Measurements from ENCODE around the gene RNF19B.
A peak's percentile ranks its signal among the peaks of the same experiment; 100 is the strongest.
"Not testable (repeated sequence)": the region's sequence is repeated elsewhere in the genome, so short reads cannot be mapped to it uniquely, and the experiment has no call there.

Gene RNF19B

DNA sequence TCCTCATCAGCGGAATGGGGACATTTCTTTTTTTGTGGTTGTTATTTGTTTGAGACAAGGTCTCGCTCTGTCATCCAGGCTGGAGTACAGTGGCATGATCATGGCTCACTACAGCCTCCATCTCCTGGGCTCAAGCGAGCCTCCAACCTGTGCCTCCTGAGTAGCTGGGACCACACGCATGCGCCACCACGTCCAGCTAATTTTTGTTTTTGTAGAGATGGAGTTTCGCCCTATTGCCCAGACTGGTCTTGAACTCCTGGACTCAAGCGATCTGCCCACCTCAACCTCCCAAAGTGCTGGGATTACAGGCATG, 28.7 kb upstream of the RNF19B start:
- DNase-seq: not testable (repeated sequence)

DNA sequence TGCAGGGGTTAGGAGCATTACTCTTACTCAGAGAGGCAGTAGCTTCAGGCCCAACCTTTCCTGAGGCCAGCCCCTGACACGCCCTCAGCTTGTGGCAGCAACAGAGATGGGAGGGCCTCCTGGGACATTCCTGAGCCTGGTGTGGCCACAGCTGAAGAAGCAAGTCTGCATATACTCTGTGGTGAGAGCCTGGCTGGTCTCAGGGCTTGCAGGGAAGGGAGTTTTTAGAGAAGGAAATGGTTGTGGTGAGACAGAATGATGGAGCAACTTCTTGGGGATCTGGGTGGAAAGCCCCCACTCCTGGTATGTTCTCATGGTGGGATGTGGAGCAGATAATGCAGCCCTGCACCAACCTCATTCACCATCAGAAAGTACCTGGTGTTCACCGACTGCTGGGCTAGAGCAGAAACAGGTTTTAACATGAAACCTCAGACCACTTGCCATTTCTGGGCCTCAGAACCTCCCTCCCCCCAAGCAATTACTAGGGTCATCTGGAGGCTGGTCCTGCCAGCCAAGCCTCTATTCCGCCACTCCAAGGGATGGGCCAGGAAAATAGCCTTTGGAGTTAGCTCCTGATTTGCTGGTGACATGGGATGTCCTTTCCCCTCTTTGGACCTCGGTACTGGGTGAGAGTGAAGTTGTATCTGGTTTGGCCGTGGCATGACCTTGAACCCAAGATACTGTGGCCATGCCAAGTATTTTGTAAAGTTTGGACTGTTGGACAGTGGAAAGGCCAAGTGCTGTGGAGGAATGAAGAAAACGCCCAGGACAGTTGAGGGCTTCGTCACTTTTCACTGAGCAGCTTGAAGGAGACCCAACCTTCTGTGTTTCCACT, 28.1 kb upstream of the RNF19B start:
- DNase-seq: peak in 18 of 56 donors; percentile 12 to 54 (median 32)

DNA sequence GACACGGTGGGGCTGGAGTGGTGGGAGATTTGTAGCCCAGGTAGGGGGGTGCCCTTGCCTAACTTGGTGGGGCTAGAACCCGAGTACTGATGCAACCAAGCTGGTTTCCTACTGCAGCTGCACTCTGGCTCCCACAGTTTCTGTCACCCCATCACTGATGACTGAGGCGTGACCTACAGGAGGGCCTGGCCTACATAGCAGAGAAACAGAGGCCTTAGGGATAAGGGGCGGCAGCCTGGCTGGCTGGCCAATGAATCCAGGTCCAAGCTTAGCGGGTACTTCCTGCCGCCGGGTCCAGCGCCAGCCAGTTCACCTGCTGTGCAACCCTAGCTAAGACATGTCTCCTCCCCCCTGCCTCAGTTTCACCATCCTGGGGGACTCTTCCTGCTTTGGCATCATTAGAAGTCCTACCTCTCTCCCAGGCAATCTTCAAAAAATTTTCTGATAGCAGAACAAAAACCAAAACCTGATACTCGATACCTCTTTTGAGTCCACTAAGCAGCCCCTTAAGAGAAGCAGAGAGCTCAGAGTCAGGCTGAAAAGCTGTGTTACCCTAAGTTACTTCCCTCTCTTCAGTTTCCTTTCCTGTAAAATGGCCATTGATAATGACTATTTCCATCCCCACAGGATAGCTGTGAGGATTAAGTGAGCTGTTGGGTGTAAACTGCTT, 27.3 kb upstream of the RNF19B start:
- DNase-seq: no peak

DNA sequence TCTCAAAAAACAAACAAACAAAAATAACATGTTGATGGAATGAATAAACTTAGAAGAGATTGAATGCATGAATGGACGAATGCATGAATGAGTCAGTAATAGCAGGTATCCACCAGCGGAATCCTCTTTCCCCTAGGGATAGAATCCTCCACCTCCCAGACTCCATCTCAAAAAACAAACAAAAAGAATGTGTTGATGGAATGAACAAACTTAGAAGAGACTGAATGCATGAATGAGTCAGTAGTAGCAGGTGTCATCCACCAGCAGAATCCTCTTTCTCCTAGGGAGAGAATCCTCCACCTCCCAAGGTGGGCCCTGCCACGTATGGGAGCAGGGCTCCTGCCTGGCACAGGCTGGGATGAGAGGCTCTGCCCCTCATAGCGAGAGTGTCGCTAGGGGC, 26.8 kb upstream of the RNF19B start:
- no peak for DNase-seq

DNA sequence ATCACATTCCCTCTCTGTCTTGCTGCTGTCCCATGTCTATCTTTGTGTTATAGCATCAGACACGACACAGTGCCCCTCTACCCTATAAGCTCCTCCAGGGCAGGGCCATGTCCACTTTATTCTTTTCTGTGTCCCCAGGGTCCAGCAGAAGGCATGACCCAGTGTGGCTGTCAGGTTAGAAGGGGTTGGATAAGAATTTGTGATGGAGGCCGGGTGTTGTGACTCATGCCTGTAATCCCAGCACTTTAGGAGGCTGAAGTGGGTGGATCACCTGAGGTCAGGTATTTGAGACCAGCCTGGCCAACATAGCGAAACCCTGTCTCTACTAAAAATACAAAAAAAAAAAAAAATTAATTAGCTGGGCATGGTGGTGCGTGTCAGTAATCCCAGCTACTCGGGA, 26.3 kb upstream of the RNF19B start:
- DNase-seq: no peak

DNA sequence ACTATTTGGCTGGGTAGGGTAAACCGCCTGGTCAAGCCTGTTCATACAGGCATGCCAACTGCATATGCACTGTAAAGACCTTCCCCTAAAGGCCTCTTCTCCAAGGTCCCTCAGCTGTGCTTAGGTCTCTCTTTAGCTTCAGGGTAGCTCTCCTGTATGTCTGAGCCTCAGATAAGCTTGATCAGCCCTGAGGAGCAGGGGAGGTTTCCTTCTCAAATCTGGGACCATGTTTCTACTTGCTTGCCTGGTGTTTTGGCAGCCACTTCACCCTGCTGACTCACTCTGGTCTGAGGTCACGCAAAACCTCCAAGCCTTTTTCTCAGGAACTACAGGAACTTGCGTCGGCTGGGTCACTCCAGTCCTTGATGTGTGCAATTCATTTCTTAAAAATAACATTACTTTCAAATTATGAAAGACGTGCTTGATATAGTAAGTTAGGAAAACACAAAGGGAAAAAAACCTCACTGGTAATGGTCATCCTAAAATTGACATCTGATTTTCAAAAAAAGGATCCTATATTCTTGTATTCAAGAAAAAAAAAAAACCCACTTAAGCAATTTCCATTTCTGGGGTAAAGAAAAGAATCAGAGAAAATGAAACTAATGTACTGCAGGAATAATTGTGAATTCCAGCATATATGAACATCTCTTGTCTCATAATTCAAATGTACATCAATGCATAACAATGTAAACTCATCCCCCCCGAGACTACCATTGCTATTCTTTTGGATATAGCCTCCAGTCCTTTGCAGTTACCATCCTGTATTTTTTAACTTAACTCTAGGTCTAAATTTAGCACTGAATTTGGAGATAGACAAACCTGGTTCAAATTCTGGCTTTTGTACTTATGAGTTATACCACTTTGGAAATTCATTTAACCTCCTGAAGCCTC, 24.8 kb upstream of the RNF19B start:
- DNase-seq: peak in 6 of 56 donors; percentile 14 to 25 (median 20)

DNA sequence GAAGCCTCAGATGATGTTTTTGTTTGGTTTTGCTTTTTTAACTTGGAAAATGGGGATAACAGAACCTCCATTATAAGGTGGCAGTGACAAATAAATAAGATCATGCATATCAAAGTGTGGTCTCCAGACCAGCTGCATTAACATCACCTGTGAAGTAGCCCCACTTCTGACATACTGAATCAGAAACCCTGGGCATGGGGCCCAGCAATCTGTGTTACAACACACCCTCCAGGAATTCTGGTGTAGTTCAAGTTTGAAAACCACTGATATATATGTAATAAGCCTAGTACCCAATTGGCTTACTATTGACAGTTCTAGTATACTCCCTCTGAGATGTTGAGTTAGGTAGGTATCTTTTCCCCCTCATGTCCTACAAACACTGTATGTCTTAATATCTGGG, 24.1 kb upstream of the RNF19B start:
- no peak for DNase-seq

DNA sequence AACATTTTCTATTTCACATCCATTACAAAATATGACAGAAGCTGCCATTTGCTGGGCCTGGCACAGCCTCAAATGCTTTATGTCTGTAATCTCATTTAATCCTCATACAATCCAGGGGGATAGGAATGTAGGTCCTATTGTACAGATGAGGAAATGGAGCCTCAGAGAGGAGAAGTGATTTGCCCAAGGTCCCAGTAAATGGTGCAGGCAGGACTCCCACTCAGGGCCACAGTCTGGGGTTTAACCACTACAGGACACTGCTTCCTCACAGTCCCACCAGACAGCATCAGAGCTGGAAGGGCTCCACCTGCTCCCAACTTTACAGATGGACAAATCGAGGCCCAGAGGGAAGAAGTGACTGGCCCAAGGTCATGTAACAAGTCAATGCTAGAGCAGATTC, 20.6 kb upstream of the RNF19B start:
- no peak for DNase-seq

DNA sequence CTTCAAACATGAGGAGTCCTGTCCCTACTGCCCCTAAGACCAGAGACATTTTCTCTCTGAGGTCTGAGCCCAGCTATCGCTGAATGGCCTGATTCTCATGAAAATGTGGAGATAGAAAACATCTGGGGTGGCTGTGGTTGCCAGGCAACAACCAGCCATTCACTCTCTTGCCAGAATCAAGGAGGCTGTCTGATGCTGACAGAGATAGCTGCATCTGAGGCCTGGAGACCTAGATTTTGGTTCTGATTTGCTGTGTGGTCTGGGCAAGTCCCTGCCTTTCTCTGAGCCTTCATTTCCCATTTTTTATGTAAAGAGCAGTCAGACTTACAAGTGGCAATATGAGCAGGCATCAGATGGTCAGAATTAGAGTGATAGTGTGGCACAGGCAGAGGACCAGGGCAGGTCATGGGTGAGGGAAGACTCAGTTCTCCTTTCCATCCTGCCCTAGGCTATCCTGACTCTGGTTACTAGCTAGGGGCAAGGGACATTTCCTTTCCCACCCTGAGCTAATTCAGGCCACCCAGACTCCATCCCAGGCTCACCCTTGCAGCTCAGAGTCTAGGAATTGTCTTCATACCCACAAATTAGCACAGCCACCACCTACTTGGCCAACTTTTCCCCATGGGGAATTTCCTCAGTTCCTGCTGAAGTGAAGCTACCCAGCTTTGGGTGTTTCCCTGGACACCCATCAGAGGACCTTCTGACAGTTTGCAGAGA, 20.0 kb upstream of the RNF19B start:
- peak in 19 of 56 donors; percentile 11 to 70 (median 36) for DNase-seq

DNA sequence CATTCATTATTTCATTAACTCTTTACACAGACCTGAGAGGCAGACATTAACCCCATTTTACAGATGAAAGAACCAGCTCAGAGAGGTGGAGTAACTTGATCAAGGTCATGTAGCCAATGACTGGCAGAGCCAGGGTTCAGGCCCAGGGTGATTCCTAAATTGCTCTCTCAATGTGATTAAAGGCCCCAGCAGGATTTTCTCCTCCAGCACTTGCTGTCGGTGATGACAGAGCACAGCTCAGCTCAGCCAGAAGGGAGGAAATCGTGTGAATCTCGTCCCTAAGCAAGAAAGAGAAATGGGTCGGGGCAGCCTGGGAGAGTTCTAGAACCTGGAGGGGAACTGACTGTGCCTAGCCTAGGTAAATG, 19.5 kb upstream of the RNF19B start:
- peak in 1 of 56 donors; percentile 46 for DNase-seq

DNA sequence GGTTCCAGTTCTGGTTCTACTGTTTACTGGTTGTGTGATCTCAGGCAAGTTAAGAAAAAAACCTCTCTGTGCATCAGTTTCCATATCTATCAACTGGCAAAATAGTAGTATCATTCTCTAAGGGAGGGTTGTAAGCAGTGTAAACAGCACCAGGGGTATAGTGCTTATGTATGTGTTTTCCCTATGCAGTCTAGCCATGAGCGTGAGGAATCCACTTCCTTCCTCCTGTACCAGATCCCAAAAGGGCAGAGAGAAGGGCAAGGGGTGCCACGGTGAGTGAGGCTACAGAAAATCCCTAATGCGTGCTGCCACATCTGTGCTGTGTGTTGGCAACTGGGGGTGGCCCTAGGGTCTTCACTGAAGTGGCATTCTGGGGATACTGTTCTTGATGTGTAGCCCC, 18.4 kb upstream of the RNF19B start:
- no peak for DNase-seq

DNA sequence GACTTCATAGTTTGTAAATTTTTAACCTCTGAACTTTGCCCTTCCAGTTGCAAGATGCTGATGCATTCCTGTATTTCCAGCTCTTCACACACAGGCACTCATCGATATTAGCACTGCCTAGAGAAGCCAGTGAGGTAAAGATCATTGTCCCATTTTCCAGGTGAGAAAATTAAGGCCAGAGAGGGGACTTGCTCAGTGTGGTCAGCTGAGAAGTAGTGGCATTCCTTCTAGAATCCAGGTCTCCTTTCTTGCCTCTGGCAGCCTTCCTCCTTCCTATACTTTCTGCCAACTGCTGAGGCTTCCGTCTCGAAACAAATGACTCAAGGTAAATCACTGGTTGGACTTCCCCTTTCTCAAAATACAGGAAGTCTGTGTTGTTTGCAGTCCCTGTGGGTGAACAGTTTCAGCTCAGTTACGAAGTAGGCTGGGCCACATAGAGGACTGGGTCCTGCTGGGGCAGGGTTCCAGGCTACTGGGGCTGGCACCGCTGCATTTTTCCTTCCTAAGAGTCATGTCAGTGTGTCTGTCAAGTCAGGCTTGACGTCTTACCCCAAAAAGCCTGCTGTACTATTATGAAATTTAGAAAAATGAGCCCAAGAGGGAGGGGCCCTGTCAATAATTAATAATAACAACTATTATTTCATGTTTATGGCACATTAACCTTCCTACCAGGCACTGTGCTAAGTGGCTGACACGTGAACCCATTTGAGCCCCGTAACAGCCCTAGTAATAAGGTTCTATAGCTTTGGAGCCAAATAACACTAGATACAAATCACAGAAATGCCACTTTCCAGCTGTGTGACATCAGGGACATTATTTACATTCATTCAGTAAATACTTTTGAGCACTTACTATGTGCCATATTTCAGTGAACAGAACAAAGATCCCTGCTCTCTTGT, 16.6 kb upstream of the RNF19B start:
- DNase-seq: peak in 7 of 56 donors; percentile 9 to 38 (median 19)

DNA sequence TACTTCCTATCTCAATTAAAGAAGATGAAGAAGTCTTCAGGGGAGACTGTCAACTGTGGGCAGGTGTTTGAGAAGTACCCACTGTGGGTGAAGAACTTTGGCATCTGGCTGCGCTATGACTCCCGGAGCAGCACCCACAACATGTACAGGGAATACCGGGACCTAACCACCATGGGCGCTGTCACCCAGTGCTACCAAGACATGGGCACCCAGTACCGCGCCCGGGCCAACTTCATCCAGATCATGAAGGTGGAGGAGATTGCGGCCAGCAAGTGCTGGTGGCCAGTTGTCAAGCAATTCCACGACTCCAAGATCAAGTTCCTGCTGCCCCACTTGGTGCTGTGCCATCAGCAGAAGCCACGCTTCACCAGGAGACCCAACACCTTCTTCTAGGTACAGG, 15.5 kb upstream of the RNF19B start:
- no peak for DNase-seq

DNA sequence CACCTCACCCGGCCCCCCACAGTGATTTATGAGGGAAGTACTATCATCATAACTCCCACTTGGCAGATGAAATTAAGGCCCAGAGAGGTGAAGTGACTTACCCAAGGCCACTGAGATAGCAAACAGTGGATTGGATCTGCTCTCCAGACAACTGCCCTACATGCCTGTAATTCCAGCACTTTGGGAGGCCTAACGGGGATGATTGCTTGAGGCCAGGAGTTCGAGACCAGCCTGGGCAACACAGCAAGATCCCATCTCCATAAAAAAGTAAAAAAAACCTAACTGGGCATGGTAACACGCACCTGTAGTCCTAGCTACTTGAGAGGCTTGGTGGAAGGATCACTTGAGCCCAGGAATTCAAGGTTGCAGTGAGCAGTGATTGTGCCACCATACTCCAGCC, 14.2 kb upstream of the RNF19B start:
- DNase-seq: no peak

DNA sequence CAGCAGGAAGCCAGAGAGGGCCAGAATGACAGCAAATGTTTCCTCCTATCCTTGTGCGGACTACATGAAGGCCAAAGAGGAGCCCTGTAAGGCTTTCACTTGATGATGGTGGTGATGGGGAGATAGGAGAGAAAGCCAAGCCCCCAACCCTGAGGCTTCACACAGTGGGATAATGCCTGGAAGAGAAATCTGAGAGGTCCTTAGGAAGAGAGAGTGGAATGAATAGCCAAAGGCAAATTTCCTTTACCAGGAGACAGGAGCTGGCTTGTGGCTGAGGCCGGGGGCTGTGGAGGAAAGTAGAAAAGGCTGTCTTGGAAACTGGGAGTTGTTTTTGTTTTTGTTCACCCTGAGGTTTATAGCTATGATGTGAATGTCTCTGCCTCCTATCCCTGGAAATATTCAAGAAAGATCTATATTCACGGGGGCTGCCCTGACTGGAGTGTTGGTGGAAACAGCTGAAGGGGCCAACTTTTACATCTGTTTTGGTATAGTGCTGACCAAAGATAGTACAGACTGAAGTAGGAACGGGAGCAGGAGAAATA, 13.0 kb upstream of the RNF19B start:
- no peak for DNase-seq

DNA sequence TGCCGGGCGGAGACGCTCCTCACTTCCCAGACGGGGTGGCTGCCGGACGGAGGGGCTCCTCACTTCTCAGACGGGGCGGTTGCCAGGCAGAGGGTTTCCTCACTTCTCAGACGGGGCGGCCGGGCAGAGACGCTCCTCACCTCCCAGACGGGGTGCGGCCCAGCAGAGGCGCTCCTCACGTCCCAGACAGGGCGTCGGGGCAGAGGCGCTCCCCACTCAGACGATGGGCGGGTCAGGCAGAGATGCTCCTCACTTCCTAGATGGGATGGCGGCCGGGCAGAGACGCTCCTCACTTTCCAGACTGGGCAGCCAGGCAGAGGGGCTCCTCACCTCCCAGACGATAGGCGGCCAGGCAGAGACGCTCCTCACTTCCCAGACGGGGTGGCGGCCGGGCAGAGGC, 10.4 kb upstream of the RNF19B start:
- DNase-seq: not testable (repeated sequence)

DNA sequence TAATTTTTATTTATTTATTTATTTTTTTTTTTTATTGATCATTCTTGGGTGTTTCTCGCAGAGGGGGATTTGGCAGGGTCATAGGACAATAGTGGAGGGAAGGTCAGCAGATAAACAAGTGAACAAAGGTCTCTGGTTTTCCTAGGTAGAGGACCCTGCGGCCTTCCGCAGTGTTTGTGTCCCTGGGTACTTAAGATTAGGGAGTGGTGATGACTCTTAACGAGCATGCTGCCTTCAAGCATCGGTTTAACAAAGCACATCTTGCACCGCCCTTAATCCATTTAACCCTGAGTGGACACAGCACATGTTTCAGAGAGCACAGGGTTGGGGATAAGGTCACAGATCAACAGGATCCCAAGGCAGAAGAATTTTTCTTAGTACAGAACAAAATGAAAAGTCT, 8.8 kb upstream of the RNF19B start:
- DNase-seq: not testable (repeated sequence)

DNA sequence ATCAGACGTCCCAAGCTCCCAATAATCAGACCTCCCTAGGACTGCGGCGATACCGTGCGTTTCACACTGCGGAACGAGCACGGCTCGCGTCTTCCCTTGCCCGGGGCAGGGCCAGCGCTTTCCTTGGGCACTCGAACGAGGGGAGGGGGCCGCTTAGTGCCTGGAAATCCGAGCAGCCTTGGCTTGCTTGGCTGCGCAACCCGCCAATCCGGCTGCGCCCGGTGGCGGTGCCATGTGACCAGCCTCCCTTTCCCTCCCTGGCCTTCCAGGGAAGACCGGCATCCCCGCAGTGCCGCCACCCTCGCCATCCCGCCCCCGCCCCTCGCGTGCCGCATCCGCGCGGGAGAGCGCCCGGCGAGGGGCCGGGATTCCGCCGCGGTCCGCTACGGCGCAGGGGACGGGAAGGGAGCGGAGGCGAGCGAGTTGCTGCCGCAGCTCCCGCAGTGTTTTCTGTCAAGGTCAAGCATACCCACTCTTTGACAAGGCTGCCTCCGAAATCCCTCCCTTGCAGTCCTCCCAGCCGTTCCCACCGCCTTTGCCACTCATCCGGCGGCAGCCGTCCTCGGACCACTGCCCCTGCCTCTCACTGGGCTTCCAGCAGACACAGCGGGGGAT, 8.3 kb upstream of the RNF19B start:
- DNase-seq: peak in 53 of 56 donors; percentile 17 to 85 (median 61)

DNA sequence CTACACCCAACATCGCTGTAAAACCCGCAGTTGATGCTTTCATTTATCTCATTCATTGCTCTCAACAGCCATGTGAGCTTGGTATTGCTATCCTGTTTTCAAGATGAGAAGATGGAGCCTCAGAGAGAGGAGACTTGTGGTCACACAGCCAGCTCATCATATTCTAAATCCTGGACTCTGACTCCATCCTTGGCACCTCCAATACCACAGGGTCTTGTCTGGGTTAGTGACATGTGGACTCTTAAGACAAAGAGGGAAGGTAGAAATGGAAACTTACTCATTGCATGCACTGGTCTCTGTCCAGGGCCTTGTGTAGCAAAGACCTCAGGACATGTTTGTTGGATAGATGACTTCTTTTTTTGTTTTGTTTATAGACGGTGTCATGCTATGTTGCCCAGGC, 7.0 kb upstream of the RNF19B start:
- DNase-seq: no peak

DNA sequence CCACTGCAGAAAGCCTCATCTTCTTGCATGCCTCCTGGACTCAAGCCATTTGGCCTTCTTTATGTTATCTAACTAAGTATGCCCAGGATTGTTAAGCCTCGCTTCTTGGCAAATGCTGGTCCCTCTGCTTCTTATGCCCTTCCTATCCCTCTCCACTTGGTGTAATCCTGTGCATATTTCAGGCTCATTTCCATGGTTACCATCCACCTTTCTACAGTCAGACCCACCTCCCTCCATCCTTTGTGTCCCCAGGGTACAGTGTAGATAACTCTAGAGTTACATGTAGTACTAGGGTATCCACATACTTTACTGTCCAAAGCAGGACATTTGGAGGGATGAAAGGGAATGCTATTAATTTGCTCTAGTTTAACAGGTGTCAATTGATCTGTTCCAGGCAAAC, 6.5 kb upstream of the RNF19B start:
- no peak for DNase-seq
